Coronary artery (tissue), 2 donors: Measurements from ENCODE around the gene ATP5F1A.

ENCODE experiments used
- DNase-seq: peaks from one replicate; pipeline ENCODE4 v3.0.0-alpha.2; 2017; ENCODE audit warnings: low spot score
- H3K27ac ChIP-seq, 2 donors: fragments of 200-600 bp; sonication (generic); one replicate each; pipeline ENCODE4 v1.5.1; 2016 to 2019
- H3K4me3 ChIP-seq: fragments of 200-600 bp; sonication (generic); 2 replicates; pipeline ENCODE4 v1.5.1; 2016; ENCODE audit warnings: mild to moderate bottlenecking, moderate library complexity
- CTCF ChIP-seq: fragments of 200-600 bp; sonication (generic); IDR thresholded peaks from one replicate; pipeline ENCODE4 v1.5.1; 2019; ENCODE audit warnings: antibody characterized with exemption

The ATP5F1A gene

GRCh38 chr18:46046126-46046525, 52.0 kb downstream of the ATP5F1A start:
- Histone ChIP-seq H3K4me3 (no peak overlapping the region), H3K27ac (no peak overlapping the region)
- DNase-seq: no peak
- no peak for TF ChIP-seq CTCF

GRCh38 chr18:46042571-46043123, 55.4 kb downstream of the ATP5F1A start:
- no peak overlapping the region for H3K27ac ChIP-seq
- no peak for DNase-seq
- no peak overlapping the region for H3K4me3 ChIP-seq
- TF ChIP-seq CTCF: no peak

GRCh38 chr18:46040747-46041104, 57.4 kb downstream of the ATP5F1A start:
- Histone ChIP-seq H3K4me3 (no peak overlapping the region), H3K27ac (no peak overlapping the region)
- no peak for DNase-seq
- no peak for TF ChIP-seq CTCF

GRCh38 chr18:46040033-46040746, 57.9 kb downstream of the ATP5F1A start:
- no peak overlapping the region for H3K27ac ChIP-seq
- TF ChIP-seq CTCF: no peak
- DNase-seq: no peak
- H3K4me3 ChIP-seq: no peak overlapping the region

- TF ChIP-seq CTCF: no peak
- no peak overlapping the region for H3K4me3 ChIP-seq
- DNase-seq: no peak
- H3K27ac ChIP-seq: no peak overlapping the region
Observed at GRCh38 chr18:46037512-46038305, 60.4 kb downstream of the ATP5F1A start.

GRCh38 chr18:46035696-46036680, 62.1 kb downstream of the ATP5F1A start:
- H3K27ac ChIP-seq: no peak overlapping the region
- TF ChIP-seq CTCF: no peak
- no peak for DNase-seq
- no peak overlapping the region for H3K4me3 ChIP-seq
